K562 (cell line): Measurements from ENCODE around the gene TSPAN18. TPM values are rescaled to one million over a fixed set of nuclear protein-coding genes. Genes with fewer than 3 reads are reported as not detected.

Experiments
- ATAC-seq: fragments of 200-7000 bp; cut with Tn5 transposase; 3 replicates; pipeline ENCODE4 v1.9.1; 2020; ENCODE audit warnings: moderate library complexity
- BruUV-seq: library from RNA; stranded (reverse); fragments of 400-500 nt; replicated peaks from 2 replicates; lab custom pipeline; 2021; lab: Mats Ljungman, UMichigan
- CTCF ChIA-PET: fragments of 300-600 bp; formaldehyde crosslinking; extraction: SDS; loops from one replicate; lab custom pipeline; 2021; ENCODE audit warnings: low intra/inter-chr PET ratio; lab: Yijun Ruan, JAX
- POLR2A ChIA-PET: fragments of 300-600, 350-650 bp; sonication (Branson Sonifier 250); formaldehyde crosslinking; extraction: SDS; loops from one replicate; lab custom pipeline; 2021; ENCODE audit warnings: antibody characterized with exemption, inconsistent platforms; lab: Yijun Ruan, JAX
- DNase-seq, 4 experiments: peaks; one replicate each; pipeline versions ENCODE4 v3.0.0 to v3.0.0-alpha.2; 2011 to 2018; ENCODE audit warnings: low spot score in 3 of 4, mixed read lengths in 3 of 4; ENCODE audit errors: extremely low read depth in 1 of 4
- FAIRE-seq: peaks from 2 replicates; lab custom pipeline; 2011; peaks lifted over from hg19 to GRCh38; lab: Jason Lieb, UNC
- H2AFZ ChIP-seq: 2 replicates; pipeline ENCODE4 v1.6.0; 2011; ENCODE audit warnings: low read depth, low read length, control low read depth, inconsistent platforms
- H3K27ac ChIP-seq: fragments of 200-600 bp; 3 replicates; pipeline ENCODE4 v1.8.0; 2011; ENCODE audit warnings: low read depth, mild to moderate bottlenecking, control low read depth, inconsistent platforms, low read length, moderate library complexity, mixed read lengths; ENCODE audit errors: extremely low read depth
- H3K27me3 ChIP-seq, 2 experiments: fragments of 300-600 bp in 1 of 2; 2 replicates in 1 of 2; 3 replicates in 1 of 2; pipeline versions ENCODE4 v1.6.0 to v1.8.0; 2011; ENCODE audit warnings: inconsistent platforms in 2 of 2, low read length in 2 of 2, mild to moderate bottlenecking in 1 of 2, mixed read lengths in 1 of 2, moderate library complexity in 1 of 2; ENCODE audit not compliant: control insufficient read depth in 2 of 2, insufficient read depth in 2 of 2
- H3K36me3 ChIP-seq: fragments of 300-600 bp; 3 replicates; pipeline ENCODE4 v1.8.0; 2011; ENCODE audit warnings: mild to moderate bottlenecking, low read length, inconsistent platforms; ENCODE audit not compliant: control insufficient read depth, insufficient read depth
- H3K4me1 ChIP-seq, 2 experiments: fragments of 200-600 bp in 1 of 2; replicated peaks in 1 of 2; 2 replicates in 1 of 2; 3 replicates in 1 of 2; pipeline versions ENCODE4 v1.5.1 to v1.8.0; 2011; ENCODE audit warnings: inconsistent platforms in 2 of 2, low read length in 2 of 2, mild to moderate bottlenecking in 1 of 2, mixed read lengths in 1 of 2, moderate library complexity in 1 of 2; ENCODE audit not compliant: control insufficient read depth in 2 of 2, insufficient read depth in 2 of 2
- H3K4me2 ChIP-seq: 2 replicates; pipeline ENCODE4 v1.6.1; 2011; ENCODE audit warnings: low read length, control low read depth, inconsistent platforms, mixed read lengths; ENCODE audit not compliant: insufficient read depth
- H3K4me3 ChIP-seq: fragments of 200-600 bp; sonication (generic), shearing (Covaris generic); 2 replicates; pipeline ENCODE4 v1.5.1; 2016; ENCODE audit warnings: control low read depth, inconsistent platforms
- H3K79me2 ChIP-seq: fragments of 200-600 bp; 3 replicates; pipeline ENCODE4 v1.8.0; 2011; ENCODE audit warnings: low read length, inconsistent platforms; ENCODE audit not compliant: control insufficient read depth, insufficient read depth
- H3K9ac ChIP-seq, 2 experiments: 2 replicates each; pipeline versions ENCODE4 v1.6.0 to v1.6.1; 2011; ENCODE audit warnings: low read depth in 2 of 2, low read length in 2 of 2, control low read depth in 1 of 2, inconsistent platforms in 1 of 2, mild to moderate bottlenecking in 1 of 2, mixed read lengths in 1 of 2; ENCODE audit not compliant: insufficient read depth in 1 of 2
- H3K9me1 ChIP-seq: one replicate; pipeline ENCODE4 v1.6.0; 2011; ENCODE audit warnings: inconsistent platforms, mild to moderate bottlenecking, low read length, moderate library complexity; ENCODE audit not compliant: control insufficient read depth, insufficient read depth
- H3K9me3 ChIP-seq: replicated peaks from 2 replicates; pipeline ENCODE4 v1.5.1; 2011; ENCODE audit warnings: low read depth, low read length, inconsistent platforms; ENCODE audit not compliant: control insufficient read depth, insufficient read depth
- H4K20me1 ChIP-seq: replicated peaks from 2 replicates; pipeline ENCODE4 v1.6.1; 2011; ENCODE audit warnings: low read length, inconsistent platforms, mixed read lengths; ENCODE audit not compliant: control insufficient read depth, insufficient read depth
- HEY1 ChIP-seq: fragments of 250-450 bp; sonication (Bioruptor Pico); IDR thresholded peaks from 2 replicates; pipeline ENCODE4 v1.5.0; 2020; ENCODE audit warnings: mild to moderate bottlenecking, moderate library complexity, borderline replicate concordance
- ID3 ChIP-seq, 2 experiments: fragments of 250-450 bp in 1 of 2; fragments of 450-650 bp in 1 of 2; sonication (Bioruptor Pico) in 1 of 2; IDR thresholded peaks; 2 replicates each; pipeline versions ENCODE4 v1.6.1 to v1.8.0; 2016 to 2021; ENCODE audit warnings: mild to moderate bottlenecking in 2 of 2, moderate library complexity in 2 of 2, missing compliant biosample characterization in 1 of 2, missing genetic modification characterization in 1 of 2
- IRF1 ChIP-seq: sonication (generic); formaldehyde crosslinking; IDR thresholded peaks from 2 replicates; pipeline ENCODE4 v1.8.0; 2022; ENCODE audit warnings: missing genetic modification reagents, mild to moderate bottlenecking, borderline replicate concordance
- WGBS: fragments of 100-300 bp; shearing (Covaris generic); methylation state at CpG from one replicate; pipeline ENCODE4 v1.1.6; 2016; ENCODE audit warnings: low coverage, mixed read lengths; ENCODE audit not compliant: insufficient coverage; ENCODE audit errors: missing lambda C conversion rate; 5-methylcytosine and 5-hydroxymethylcytosine counted together
- in situ Hi-C: fragments of 300-500 bp; cut with MboI; formaldehyde crosslinking; loops from 4 replicates; pipeline ENCODE4 v1.15.0; 2018; ENCODE audit warnings: inconsistent platforms, mixed read lengths
- intact Hi-C: fragments of 100-400 bp; cut with micrococcal nuclease; formaldehyde crosslinking; loops from 2 replicates; pipeline ENCODE4 v1.14.2; 2022
- polyA plus RNA-seq, 8 experiments: library from polyadenylated mRNA; depleted of rRNA in 4 of 8; stranded (reverse) in 5 of 8; unstranded in 3 of 8; fragments of >200 nt; fragmentation: Nextera tagmentation in 2 of 8; fragmentation: Illumina TruSeq in 1 of 8; extraction: Ambion mirVana in 2 of 8; extraction: Trizol in 1 of 8; gene quantifications; 2 replicates each; pipeline versions ENCODE4 v1.2.1 to v1.2.3, GENCODE V29; 2011 to 2014; ENCODE audit warnings: inconsistent platforms in 1 of 8, missing spikeins in 1 of 8
- total RNA-seq, 7 experiments: library from RNA; depleted of rRNA in 6 of 7; stranded (reverse); fragments of >200 nt in 6 of 7; fragmentation: Illumina TruSeq in 2 of 7; extraction: Trizol in 2 of 7; gene quantifications; 2 replicates each; pipeline versions ENCODE4 v1.2.1 to v1.2.3, GENCODE V29; 2011 to 2021; ENCODE audit warnings: low replicate concordance in 1 of 7

Gene TSPAN18
- total and polyA plus RNA-seq, 9 of the 15 experiments (the other 6 are each of a cell fraction or from before 2014, with no cell fraction given): 0.17 to 0.35 (median 0.22) TPM; not detected in 4

GRCh38 chr11:44884056-44884455, 157.3 kb downstream of the TSPAN18 start:
- Histone ChIP-seq H3K27me3 (peaks cover 15 to 67% of the 10 kb centered on the region in 2 experiments; a peak in 4 of 5 replicates), H3K36me3 (no peaks in the 10 kb centered on the region), H3K4me2 (no peak overlapping the region), H3K9ac (peak overlapping the region in 1 of 2 experiments; percentile 35; a peak in 2 of 4 replicates), H2AFZ (no peak overlapping the region), H3K27ac (no peak overlapping the region), H3K4me3 (no peak overlapping the region), H3K9me3 (no peaks in the 10 kb centered on the region), H4K20me1 (no peaks in the 10 kb centered on the region; the same call in 1 of the 2 replicates), H3K9me1 (no peaks in the 10 kb centered on the region), H3K79me2 (no peaks in the 10 kb centered on the region), H3K4me1 (no peaks in the 10 kb centered on the region)
- CTCF ChIA-PET: no interaction called here
- TF ChIP-seq HEY1 (CRISPR knock-in tag) (no peak), IRF1 (CRISPR knock-in tag) (no peak), ID3 (CRISPR knock-in tag; IDR thresholded peaks at IDR 0.05) (no peak), ID3 (tag; IDR thresholded peaks at IDR 0.05) (no peak)
- intact Hi-C loops (no loop called here), in situ Hi-C loops (no loop called here)
- FAIRE-seq (no peak), DNase-seq (no peak), ATAC-seq (no peak)
- WGBS: 1% methylated on average over 6 of the region's 6 CpGs
- no TSS peak for BruUV-seq
- POLR2A ChIA-PET: interaction anchor here (1.4 kb wide), 1 partner anchor 9 kb away, joined by 3 read pairs; no protein-coding TSS in a partner anchor
